AG20443 (cell line): ENCODE data around the gene ALDH1B1.

Experiments
- DNase-seq: peaks from one replicate; pipeline ENCODE4 v3.0.0; 2012; ENCODE audit warnings: low spot score, mixed read lengths

Gene ALDH1B1

GRCh38 chr9:38440516-38440915 lies 48.0 kb downstream of the ALDH1B1 start:
- DNase-seq = no peak

GRCh38 chr9:38441347-38442085 lies 49.0 kb downstream of the ALDH1B1 start:
- no peak for DNase-seq

GRCh38 chr9:38442473-38443096 lies 50.1 kb downstream of the ALDH1B1 start:
- DNase-seq = no peak

GRCh38 chr9:38443181-38443580 lies 50.7 kb downstream of the ALDH1B1 start:
- no peak for DNase-seq

GRCh38 chr9:38443597-38443996 lies 51.1 kb downstream of the ALDH1B1 start:
- no peak for DNase-seq

- DNase-seq = no peak
These were observed 52.9 kb downstream of the ALDH1B1 start for GRCh38 chr9:38445154-38446043.

GRCh38 chr9:38447703-38448102 lies 55.2 kb downstream of the ALDH1B1 start:
- DNase-seq = no peak
